Liver (tissue), 9 donors: ENCODE data around the gene TBC1D24. TPM values are rescaled to one million over a fixed set of nuclear protein-coding genes. Genes with fewer than 3 reads are reported as not detected.

Experiments used
- DNase-seq: peaks from one replicate; pipeline ENCODE4 v3.0.0-alpha.2; 2017; ENCODE audit warnings: low spot score
- H3K27ac ChIP-seq, 2 donors: one replicate each; pipeline ENCODE4 v1.7.0; 2013; ENCODE audit warnings: inconsistent platforms in 2 of 2, low read length in 2 of 2, control low read depth in 1 of 2, low read depth in 1 of 2, mild to moderate bottlenecking in 1 of 2
- H3K27me3 ChIP-seq, 4 donors: one replicate each; pipeline versions ENCODE4 v1.6.1 to v1.7.0; 2013; ENCODE audit warnings: low read length in 3 of 4, inconsistent platforms in 1 of 4, mild to moderate bottlenecking in 1 of 4, moderate library complexity in 1 of 4; ENCODE audit not compliant: control insufficient read depth in 4 of 4, insufficient read depth in 4 of 4
- H3K36me3 ChIP-seq, 4 donors: one replicate each; pipeline versions ENCODE4 v1.6.1 to v1.7.0; 2013; ENCODE audit warnings: low read length in 3 of 4, mild to moderate bottlenecking in 3 of 4, low read depth in 1 of 4, moderate library complexity in 1 of 4; ENCODE audit not compliant: control insufficient read depth in 4 of 4, insufficient read depth in 3 of 4
- H3K4me1 ChIP-seq, 4 donors: one replicate each; pipeline versions ENCODE4 v1.6.1 to v1.7.0; 2013; ENCODE audit warnings: low read length in 3 of 4, mild to moderate bottlenecking in 3 of 4, moderate library complexity in 1 of 4; ENCODE audit not compliant: control insufficient read depth in 4 of 4, insufficient read depth in 4 of 4
- H3K4me3 ChIP-seq, 3 donors: one replicate each; pipeline versions ENCODE4 v1.6.1 to v1.7.0; 2013; ENCODE audit warnings: low read length in 3 of 3, control low read depth in 1 of 3, low read depth in 1 of 3, mild to moderate bottlenecking in 1 of 3
- H3K9ac ChIP-seq, 2 donors: one replicate each; pipeline ENCODE4 v1.7.0; 2013; ENCODE audit warnings: low read length in 2 of 2, mild to moderate bottlenecking in 2 of 2, moderate library complexity in 2 of 2, control low read depth in 1 of 2, low read depth in 1 of 2
- H3K9me3 ChIP-seq, 4 donors: one replicate each; pipeline versions ENCODE4 v1.6.1 to v1.7.0; 2013; ENCODE audit warnings: low read length in 3 of 4; ENCODE audit not compliant: control insufficient read depth in 4 of 4
- ATF3 ChIP-seq: IDR thresholded peaks from 2 replicates; pipeline ENCODE4 v1.6.1; 2016; ENCODE audit warnings: antibody characterized with exemption
- CTCF ChIP-seq: fragments of 150-350 bp; IDR thresholded peaks from 2 replicates; pipeline ENCODE4 v1.5.1; 2017; ENCODE audit warnings: improper control_type of control experiment, low read depth, low read length; ENCODE audit not compliant: missing input control
- EGR1 ChIP-seq, 2 donors: IDR thresholded peaks; 2 replicates each; pipeline ENCODE4 v1.6.1; 2016 to 2018; ENCODE audit warnings: antibody characterized with exemption in 2 of 2, low read depth in 2 of 2
- FOXA1 ChIP-seq: IDR thresholded peaks from 2 replicates; pipeline ENCODE4 v1.6.1; 2016; ENCODE audit warnings: antibody characterized with exemption
- FOXA2 ChIP-seq: IDR thresholded peaks from 2 replicates; pipeline ENCODE4 v1.6.1; 2016; ENCODE audit warnings: antibody characterized with exemption
- GABPA ChIP-seq, 2 donors: IDR thresholded peaks in 1 of 2; conservative IDR thresholded peaks in 1 of 2; 2 replicates each; pipeline ENCODE4 v1.6.1; 2016; ENCODE audit warnings: antibody characterized with exemption in 2 of 2, mild to moderate bottlenecking in 1 of 2, moderate library complexity in 1 of 2
- HNF4A ChIP-seq, 2 donors: conservative IDR thresholded peaks; 2 replicates each; pipeline ENCODE4 v1.6.1; 2016; ENCODE audit warnings: antibody characterized with exemption in 2 of 2, mild to moderate bottlenecking in 2 of 2
- HNF4G ChIP-seq: IDR thresholded peaks from 2 replicates; pipeline ENCODE4 v1.6.1; 2016; ENCODE audit warnings: antibody characterized with exemption
- JUND ChIP-seq, 2 donors: IDR thresholded peaks; 2 replicates each; pipeline ENCODE4 v1.6.1; 2016; ENCODE audit warnings: antibody characterized with exemption in 2 of 2
- MAX ChIP-seq: IDR thresholded peaks from 2 replicates; pipeline ENCODE4 v1.6.1; 2016; ENCODE audit warnings: antibody characterized with exemption
- RAD21 ChIP-seq, 2 donors: IDR thresholded peaks; 2 replicates each; pipeline ENCODE4 v1.6.1; 2016; ENCODE audit warnings: antibody characterized with exemption in 2 of 2, mild to moderate bottlenecking in 2 of 2
- RXRA ChIP-seq, 2 donors: IDR thresholded peaks; 2 replicates each; pipeline ENCODE4 v1.6.1; 2017 to 2018; ENCODE audit warnings: antibody characterized with exemption in 2 of 2, mild to moderate bottlenecking in 1 of 2
- SP1 ChIP-seq: IDR thresholded peaks from 2 replicates; pipeline ENCODE4 v1.6.1; 2018; ENCODE audit warnings: antibody characterized with exemption, mild to moderate bottlenecking
- TAF1 ChIP-seq: conservative IDR thresholded peaks from 2 replicates; pipeline ENCODE4 v1.6.1; 2016; ENCODE audit warnings: antibody characterized with exemption, mild to moderate bottlenecking
- YY1 ChIP-seq: IDR thresholded peaks from 2 replicates; pipeline ENCODE4 v1.6.1; 2016; ENCODE audit warnings: antibody characterized with exemption, mild to moderate bottlenecking
- WGBS: extraction: QIAGEN DNeasy Blood & Tissue Kit; methylation state at CpG from one replicate; pipeline ENCODE4 v1.1.7; 2013; 5-methylcytosine and 5-hydroxymethylcytosine counted together
- polyA plus RNA-seq, 2 donors: library from polyadenylated mRNA; stranded (reverse) in 1 of 2; unstranded in 1 of 2; fragments of 200-250 nt in 1 of 2; fragments of >200 nt in 1 of 2; fragmentation: Nextera tagmentation in 1 of 2; extraction: Ambion mirVana in 1 of 2; gene quantifications; one replicate each; pipeline versions ENCODE4 v1.2.1 to v1.2.3, GENCODE V29; 2013 to 2015
- total RNA-seq, 2 donors: library from RNA; depleted of rRNA; stranded (reverse); fragments of >200 nt; gene quantifications; one replicate each; pipeline ENCODE4 v1.2.3, GENCODE V29; 2014
- TF ChIP-seq, protein P1 (sequence below): IDR thresholded peaks from 2 replicates; pipeline ENCODE4 v1.6.1; 2016; ENCODE audit warnings: antibody characterized with exemption
- TF ChIP-seq, protein P2 (sequence below): IDR thresholded peaks from 2 replicates; pipeline ENCODE4 v1.6.1; 2016; ENCODE audit warnings: antibody characterized with exemption, mild to moderate bottlenecking
- donor health status: healthy.
- donor health status: healthy.
- donor health status: healthy.
- donor health status: healthy.
- donor health status: healthy.

TBC1D24 gene
- total and polyA plus RNA-seq, 4 donors, result 8.4 to 22.3 (median 11.5) TPM

DNA sequence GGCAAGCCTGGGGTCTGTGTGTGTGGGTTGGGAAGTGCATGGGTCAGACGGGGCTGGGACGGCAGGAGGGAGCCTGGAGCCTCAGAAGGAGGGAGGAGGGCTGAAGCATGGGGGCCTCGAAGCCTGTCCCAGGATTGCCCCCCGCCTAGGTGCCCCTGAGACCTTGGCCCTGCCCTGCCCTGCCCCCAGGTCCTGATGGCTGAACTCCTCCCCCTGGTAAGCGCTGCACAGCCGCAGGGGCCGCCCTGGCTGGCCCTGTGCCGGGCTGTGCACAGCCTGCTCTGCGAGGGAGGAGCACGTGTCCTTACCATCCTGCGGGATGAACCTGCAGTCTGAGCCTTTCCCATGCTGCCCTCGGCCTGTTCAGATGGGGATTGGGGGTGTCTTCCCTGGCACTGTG is 10.6 kb upstream of the TBC1D24 start:
- WGBS, result 76% methylated on average over 12 of the region's 12 CpGs
- Histone ChIP-seq H3K27ac (no peak overlapping the region), H3K9ac (no peak overlapping the region), H3K36me3 (no peaks in the 10 kb centered on the region), H3K27me3 (no peaks in the 10 kb centered on the region), H3K4me1 (peaks cover 21 to 37% (median 29%) of the 10 kb centered on the region in 4 donors), H3K4me3 (no peak overlapping the region), H3K9me3 (no peaks in the 10 kb centered on the region)
- DNase-seq, result no peak
- TF ChIP-seq, protein P1, sequence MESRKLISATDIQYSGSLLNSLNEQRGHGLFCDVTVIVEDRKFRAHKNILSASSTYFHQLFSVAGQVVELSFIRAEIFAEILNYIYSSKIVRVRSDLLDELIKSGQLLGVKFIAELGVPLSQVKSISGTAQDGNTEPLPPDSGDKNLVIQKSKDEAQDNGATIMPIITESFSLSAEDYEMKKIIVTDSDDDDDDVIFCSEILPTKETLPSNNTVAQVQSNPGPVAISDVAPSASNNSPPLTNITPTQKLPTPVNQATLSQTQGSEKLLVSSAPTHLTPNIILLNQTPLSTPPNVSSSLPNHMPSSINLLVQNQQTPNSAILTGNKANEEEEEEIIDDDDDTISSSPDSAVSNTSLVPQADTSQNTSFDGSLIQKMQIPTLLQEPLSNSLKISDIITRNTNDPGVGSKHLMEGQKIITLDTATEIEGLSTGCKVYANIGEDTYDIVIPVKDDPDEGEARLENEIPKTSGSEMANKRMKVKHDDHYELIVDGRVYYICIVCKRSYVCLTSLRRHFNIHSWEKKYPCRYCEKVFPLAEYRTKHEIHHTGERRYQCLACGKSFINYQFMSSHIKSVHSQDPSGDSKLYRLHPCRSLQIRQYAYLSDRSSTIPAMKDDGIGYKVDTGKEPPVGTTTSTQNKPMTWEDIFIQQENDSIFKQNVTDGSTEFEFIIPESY, result no peak
- TF ChIP-seq EGR1 (IDR thresholded peaks at IDR 0.05; ENCODE audit: low read depth in 2 of 2) (no peak), SP1 (no peak), MAX (no peak), JUND (IDR thresholded peaks at IDR 0.05) (no peak), CTCF (no peak), RXRA (IDR thresholded peaks at IDR 0.05) (no peak), YY1 (no peak), FOXA2 (no peak), RAD21 (IDR thresholded peaks at IDR 0.05) (no peak), ATF3 (no peak), HNF4A (conservative IDR thresholded peaks at IDR 0.05) (no peak)
- TF ChIP-seq, protein P2, sequence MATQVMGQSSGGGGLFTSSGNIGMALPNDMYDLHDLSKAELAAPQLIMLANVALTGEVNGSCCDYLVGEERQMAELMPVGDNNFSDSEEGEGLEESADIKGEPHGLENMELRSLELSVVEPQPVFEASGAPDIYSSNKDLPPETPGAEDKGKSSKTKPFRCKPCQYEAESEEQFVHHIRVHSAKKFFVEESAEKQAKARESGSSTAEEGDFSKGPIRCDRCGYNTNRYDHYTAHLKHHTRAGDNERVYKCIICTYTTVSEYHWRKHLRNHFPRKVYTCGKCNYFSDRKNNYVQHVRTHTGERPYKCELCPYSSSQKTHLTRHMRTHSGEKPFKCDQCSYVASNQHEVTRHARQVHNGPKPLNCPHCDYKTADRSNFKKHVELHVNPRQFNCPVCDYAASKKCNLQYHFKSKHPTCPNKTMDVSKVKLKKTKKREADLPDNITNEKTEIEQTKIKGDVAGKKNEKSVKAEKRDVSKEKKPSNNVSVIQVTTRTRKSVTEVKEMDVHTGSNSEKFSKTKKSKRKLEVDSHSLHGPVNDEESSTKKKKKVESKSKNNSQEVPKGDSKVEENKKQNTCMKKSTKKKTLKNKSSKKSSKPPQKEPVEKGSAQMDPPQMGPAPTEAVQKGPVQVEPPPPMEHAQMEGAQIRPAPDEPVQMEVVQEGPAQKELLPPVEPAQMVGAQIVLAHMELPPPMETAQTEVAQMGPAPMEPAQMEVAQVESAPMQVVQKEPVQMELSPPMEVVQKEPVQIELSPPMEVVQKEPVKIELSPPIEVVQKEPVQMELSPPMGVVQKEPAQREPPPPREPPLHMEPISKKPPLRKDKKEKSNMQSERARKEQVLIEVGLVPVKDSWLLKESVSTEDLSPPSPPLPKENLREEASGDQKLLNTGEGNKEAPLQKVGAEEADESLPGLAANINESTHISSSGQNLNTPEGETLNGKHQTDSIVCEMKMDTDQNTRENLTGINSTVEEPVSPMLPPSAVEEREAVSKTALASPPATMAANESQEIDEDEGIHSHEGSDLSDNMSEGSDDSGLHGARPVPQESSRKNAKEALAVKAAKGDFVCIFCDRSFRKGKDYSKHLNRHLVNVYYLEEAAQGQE, result no peak

DNA sequence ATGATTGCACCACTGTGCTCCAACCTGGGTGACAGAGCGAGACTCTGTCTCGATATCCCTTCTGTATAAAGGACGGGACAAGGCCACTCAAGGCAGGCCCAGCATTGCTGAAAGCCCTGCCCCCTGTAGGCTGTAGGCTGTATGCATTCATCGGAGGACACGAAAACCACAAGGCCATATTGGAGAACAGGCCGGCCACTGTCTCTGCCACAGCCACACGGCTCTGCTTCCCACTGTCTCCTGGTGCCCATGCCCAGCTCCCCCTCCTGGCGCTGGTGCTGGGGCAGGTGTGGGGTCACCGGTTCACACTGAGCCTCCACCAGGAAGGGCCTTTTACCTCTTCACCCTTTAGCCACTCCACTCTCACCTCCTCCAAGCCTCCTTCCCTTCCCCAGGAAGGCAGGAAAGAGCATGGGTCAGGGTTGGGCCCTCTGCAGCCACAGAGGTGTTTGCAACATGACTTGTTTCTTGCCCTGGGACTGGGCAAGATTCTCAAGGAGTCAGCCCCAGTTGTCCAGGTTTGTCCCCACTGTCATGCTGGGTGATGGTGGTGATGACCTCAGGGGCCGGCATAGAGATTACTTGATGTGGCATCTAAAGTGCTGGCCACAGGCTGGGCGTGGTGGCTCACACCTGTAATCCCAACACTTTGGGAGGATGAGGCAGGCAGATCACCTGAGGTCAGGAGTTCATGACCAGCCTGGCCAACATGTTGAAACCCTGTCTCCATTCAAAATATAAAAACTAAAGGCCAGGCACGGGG is 9.1 kb upstream of the TBC1D24 start:
- WGBS, result 89% methylated on average over 12 of the region's 12 CpGs
- Histone ChIP-seq H3K36me3 (no peaks in the 10 kb centered on the region), H3K4me1 (peaks cover 18 to 36% (median 23%) of the 10 kb centered on the region in 4 donors), H3K9ac (no peak overlapping the region), H3K27me3 (no peaks in the 10 kb centered on the region), H3K4me3 (no peak overlapping the region), H3K9me3 (no peaks in the 10 kb centered on the region), H3K27ac (no peak overlapping the region)
- no peak for TF ChIP-seq TAF1
- TF ChIP-seq GABPA (IDR thresholded peaks at IDR 0.05 in 1 of 2, conservative IDR thresholded peaks at IDR 0.05 in 1 of 2), result no peak
- TF ChIP-seq JUND (IDR thresholded peaks at IDR 0.05), result no peak
- TF ChIP-seq ATF3, result no peak
- TF ChIP-seq HNF4G, result no peak
- TF ChIP-seq SP1, result no peak
- no peak for TF ChIP-seq FOXA1
- no peak for TF ChIP-seq HNF4A (conservative IDR thresholded peaks at IDR 0.05)
- no peak for DNase-seq
